Measurements from ENCODE around the gene C2CD3.

Gene C2CD3

DNA sequence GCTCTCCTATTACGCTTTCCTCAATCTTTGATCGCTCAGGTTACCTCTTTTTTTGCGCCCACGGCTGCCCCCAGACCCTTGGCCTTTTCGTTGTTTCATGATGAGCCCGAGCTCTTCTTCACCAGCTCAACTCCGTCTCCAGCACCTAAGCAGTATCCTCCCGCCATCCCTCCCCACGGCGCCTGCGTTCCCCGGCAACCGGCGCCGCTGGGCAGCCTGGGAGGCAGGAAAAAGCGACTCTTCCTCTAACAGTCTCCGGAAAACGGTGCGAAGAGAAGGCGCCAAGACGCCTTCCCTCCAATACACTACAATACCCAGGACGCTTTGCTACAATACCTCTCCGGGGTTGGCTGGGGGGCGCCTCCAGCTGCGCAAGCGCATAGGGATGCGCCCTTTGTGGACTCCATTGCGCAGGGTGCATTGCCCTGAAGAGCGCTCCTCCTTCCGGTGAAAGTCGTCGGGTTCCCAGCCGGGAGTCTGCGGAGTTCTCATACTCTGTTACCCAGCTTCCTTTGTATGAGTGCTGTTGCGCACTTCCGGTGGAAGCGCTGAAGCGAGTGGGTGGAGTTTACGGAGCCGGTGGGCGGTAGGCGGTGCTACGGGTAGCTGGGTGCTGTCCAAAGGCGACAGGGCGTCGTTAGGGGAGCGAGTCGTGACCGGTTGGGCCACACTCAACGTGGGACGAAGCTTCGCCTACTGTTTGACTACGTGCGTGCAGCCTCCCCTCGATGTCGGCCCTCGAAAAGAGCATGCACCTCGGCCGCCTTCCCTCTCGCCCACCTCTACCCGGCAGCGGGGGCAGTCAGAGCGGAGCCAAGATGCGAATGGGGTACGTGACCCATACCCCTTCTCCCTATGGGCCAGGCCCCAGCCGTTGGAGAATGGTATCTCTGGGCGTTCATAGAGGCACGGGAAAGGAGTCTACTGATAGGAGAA lies at the start of gene C2CD3, which contains the start of gene PPME1:
C2CD3 (minus strand) TSS at position 309 of the 936 bp plus-strand sequence; CDS start at position 99, 210 bp downstream.
PPME1 (plus strand) TSS at position 596 of the 936 bp plus-strand sequence; CDS start at position 729, 133 bp downstream.
- in situ Hi-C loops (cut with MboI; ENCODE audit: low sequenced_read_pairs), result no loop called here

DNA sequence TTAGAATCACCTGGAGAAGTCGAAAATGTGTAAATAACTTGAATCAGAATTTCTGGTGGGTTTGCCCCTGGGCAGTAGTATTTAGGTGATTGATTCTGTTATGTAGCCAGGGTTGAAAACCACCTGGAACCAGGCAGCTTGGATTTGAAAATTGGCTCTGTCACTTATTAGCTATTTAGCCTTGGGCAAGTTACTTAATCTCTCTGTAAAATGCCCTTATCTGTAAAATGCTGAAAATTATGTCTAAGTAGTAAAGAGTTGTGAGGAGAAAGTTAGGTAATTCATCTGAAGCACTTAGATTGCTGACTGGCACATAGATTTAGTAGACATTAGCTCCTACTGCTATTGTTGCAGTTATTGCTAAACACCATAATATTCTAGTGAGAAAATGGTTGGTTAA lies 49.6 kb upstream of the C2CD3 start:
- in situ Hi-C loops (cut with MboI; ENCODE audit: low sequenced_read_pairs), result no loop called here

DNA sequence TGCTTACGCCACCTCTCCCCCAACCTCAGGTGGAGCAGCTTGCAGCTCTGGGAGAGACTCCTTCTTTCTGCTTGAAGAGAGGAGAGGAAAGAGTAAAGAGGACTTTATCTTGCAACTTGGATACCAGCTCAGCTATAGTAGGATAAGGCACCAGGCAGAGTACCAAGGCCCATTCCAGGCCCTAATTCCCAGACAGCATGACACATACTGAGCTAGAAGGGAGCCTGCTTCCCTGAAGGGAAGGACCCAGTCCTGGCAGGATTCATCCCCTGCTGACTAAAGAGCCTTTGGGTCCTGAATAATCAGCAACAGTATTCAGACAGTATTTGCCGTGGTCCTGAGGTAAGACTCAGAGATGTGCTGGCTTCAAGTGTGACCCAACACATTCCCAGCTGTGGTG lies 41.7 kb upstream of the C2CD3 start:
- in situ Hi-C loops (cut with MboI; ENCODE audit: low sequenced_read_pairs), result no loop called here

DNA sequence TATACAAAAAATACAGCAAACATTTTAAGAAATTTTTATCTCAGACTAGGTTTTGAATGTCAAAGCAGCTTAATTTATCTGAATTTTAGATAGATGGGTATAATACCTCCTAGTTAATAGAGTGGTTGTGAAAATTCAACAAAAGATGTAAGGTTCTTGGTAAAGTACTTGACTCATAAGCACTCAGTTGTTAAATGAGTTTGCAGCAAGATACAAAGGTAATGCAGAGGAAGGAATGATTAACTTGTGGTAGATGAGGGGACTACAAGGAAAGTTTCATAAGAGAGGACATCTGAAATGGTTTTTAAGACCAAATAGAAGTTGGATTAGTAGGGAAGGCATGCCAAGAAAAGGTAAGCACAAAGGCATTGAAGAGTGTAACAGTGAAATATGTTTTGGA lies 37.7 kb upstream of the C2CD3 start:
- in situ Hi-C loops (cut with MboI; ENCODE audit: low sequenced_read_pairs), result no loop called here

DNA sequence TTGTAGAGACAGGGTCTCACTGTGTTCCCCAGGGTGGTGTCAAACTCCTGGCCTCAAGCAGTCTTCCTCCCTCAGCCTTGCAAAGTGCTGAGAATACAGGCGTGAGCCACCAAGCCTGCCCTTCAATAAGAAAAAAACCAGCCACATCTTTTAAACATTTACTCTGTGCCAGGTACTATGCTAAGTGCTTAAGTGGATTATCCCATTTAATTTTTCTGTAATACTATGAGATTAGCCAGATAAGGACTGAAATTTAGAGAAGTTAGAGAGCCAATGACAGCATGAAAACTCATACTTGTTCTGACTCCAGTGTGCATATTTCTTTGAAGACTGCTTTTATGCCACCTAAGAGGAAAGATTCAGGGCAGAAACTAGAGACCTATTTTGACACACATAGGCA lies 35.9 kb upstream of the C2CD3 start:
- in situ Hi-C loops (cut with MboI; ENCODE audit: low sequenced_read_pairs), result no loop called here

GRCh38 chr11:74205181-74205580 lies 34.4 kb upstream of the C2CD3 start:
- in situ Hi-C loops (cut with MboI; ENCODE audit: low sequenced_read_pairs), result no loop called here

GRCh38 chr11:74204701-74205100 lies 33.9 kb upstream of the C2CD3 start:
- in situ Hi-C loops (cut with MboI; ENCODE audit: low sequenced_read_pairs), result no loop called here

- in situ Hi-C loops (cut with MboI; ENCODE audit: low sequenced_read_pairs), result no loop called here
Observed at GRCh38 chr11:74203966-74204365, 33.2 kb upstream of the C2CD3 start.

GRCh38 chr11:74196781-74197486 lies 26.1 kb upstream of the C2CD3 start:
- in situ Hi-C loops (cut with MboI; ENCODE audit: low sequenced_read_pairs), result no loop called here

DNA sequence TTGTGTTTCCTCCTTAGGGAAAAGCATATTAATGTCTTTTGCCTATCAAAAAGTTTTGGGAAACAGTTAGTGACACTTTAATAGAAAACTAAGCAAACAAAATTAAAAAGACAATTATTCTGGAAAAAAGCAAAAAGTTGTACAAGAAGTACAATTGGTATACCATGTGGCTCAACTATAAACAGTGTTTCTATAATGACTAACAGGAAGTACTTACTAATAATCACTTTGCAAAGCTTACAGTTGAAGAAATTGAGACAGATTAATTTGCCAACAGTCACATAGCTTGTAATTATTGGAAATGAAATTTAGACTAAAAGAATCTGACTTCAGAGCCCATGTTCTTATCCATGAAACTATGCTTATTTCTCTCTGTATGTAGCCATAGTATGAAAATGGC lies 25.0 kb upstream of the C2CD3 start:
- in situ Hi-C loops (cut with MboI; ENCODE audit: low sequenced_read_pairs), result no loop called here

DNA sequence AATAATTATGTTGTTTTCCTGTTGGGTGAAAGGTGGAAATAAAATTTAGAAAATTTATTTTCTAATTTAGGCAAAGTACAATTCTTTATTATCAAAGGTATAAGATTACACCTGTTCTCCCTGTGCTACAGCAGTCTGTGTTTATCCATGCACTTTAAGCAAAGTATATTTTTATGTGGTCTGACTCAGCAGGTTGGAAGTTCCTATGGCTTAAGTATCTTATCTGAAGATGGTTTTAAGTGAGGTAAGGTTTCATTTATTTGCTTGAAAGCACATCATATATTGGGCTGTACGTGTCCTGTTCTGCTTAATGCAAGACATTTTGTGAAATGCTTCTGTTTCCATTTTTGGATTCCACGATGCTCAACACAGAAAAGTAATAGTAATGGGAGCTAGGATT lies 14.9 kb upstream of the C2CD3 start:
- in situ Hi-C loops (cut with MboI; ENCODE audit: low sequenced_read_pairs), result no loop called here

GRCh38 chr11:74185285-74185684 lies 14.5 kb upstream of the C2CD3 start:
- in situ Hi-C loops (cut with MboI; ENCODE audit: low sequenced_read_pairs), result no loop called here

- in situ Hi-C loops (cut with MboI; ENCODE audit: low sequenced_read_pairs), result no loop called here
Observed at GRCh38 chr11:74182635-74183034, 11.8 kb upstream of the C2CD3 start.

DNA sequence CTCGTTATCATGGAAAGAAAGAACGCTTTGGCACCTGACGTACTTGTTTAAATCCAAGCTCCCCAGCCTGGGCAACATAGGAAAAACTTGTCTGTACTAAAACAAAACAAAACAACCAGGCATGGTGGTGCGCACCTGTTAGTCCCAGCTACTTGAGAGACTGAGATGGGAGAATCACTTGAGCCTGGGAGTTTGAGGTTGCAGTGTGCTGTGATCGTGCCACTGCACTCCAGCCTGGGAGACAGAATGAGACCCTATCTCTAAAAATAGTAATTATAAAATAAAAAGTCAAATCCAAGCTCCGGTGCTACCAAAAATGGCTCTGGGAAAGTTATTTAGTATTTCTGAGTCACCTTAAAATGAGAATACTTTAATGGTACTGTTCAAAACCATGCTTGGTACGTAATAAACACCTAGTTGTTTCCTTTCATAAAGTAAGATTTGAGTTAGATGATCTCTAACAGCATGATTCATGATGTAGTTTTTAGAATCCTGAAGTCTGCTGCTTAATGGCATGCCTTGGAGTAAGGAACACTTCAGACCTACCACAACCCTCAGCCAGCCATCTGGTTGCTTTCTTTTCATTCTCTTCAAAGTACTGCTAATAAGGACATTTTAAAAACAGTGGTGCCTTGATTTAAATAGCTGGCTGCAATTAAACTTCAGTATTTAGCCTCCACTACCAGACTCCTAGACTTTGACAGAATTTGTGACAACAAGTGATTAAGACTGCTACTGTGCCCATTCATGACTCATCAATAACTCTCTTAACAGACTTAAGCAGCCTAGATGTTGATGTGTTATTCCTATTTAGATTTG lies 8.6 kb upstream of the C2CD3 start:
- in situ Hi-C loops (cut with MboI; ENCODE audit: low sequenced_read_pairs), result no loop called here

DNA sequence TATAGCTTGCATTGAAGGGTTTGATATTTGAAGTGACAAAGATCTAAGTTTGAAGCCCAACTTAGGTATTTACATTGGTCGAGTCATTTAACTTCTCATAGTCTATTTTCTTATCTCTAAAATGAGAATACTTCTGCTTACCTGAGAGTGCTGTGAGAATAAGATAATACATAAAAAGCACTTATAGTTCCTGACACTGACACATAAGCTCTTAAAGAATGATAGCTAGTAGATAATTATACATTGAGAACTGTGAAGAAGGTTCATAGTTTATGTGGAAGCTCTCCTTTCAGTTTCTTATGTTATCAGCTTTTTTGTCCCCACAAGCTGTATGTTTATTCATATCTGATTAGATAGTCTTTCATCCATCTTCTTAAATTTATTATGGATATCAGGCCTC lies 5.1 kb upstream of the C2CD3 start:
- in situ Hi-C loops (cut with MboI; ENCODE audit: low sequenced_read_pairs), result no loop called here

GRCh38 chr11:74171997-74172396 lies 1.2 kb upstream of the C2CD3 start:
- in situ Hi-C loops (cut with MboI; ENCODE audit: low sequenced_read_pairs), result no loop called here

DNA sequence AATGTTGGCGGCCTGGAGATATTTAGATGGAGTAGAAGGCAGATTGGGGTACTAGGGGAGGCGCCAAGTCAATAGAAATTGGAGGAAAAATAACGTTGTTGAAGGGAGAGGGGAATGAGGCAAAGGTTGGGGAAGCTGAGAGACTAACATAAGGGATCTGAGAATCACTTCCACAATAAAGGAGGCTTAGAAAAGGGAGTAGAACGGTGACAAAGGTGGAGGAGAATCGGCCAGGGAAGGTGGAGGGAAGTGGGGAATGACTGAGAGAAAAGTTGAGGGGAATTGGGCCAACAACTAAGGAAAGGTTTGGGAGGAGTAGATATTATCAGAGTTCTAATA lies 797 bp upstream of the C2CD3 start:
- in situ Hi-C loops (cut with MboI; ENCODE audit: low sequenced_read_pairs), result no loop called here

- in situ Hi-C loops (cut with MboI; ENCODE audit: low sequenced_read_pairs), result no loop called here
Observed at GRCh38 chr11:74169738-74170458, 904 bp downstream of the C2CD3 start.

DNA sequence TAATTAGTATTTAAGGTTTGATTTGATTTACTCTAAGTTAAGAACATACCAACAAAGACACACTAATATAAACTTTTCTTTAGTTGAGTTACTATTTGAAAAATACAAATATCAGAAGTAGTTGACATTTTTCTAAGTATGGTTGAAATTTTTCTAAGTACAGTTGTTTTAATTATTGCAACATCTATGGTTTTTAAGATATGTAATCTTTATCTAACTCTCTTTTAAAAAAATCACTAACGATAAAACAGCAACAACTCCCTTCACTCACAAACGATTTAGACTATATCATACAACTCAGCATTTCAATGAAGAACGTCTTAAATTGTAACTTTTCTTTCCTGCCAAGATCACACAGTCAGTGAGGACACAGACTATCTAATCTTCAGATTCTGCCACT lies 2.0 kb downstream of the C2CD3 start:
- in situ Hi-C loops (cut with MboI; ENCODE audit: low sequenced_read_pairs), result no loop called here

GRCh38 chr11:74162681-74163467 lies 7.9 kb downstream of the C2CD3 start:
- in situ Hi-C loops (cut with MboI; ENCODE audit: low sequenced_read_pairs), result no loop called here
